ENCODE data around the gene PML.
"Not testable (repeated sequence)": the region's sequence is repeated elsewhere in the genome, so short reads cannot be mapped to it uniquely, and the experiment has no call there.

The PML gene

GRCh38 chr15:74060251-74060650 lies 65.7 kb downstream of the PML start:
- DNase-seq (ENCODE audit: low read depth), result no peak

DNA sequence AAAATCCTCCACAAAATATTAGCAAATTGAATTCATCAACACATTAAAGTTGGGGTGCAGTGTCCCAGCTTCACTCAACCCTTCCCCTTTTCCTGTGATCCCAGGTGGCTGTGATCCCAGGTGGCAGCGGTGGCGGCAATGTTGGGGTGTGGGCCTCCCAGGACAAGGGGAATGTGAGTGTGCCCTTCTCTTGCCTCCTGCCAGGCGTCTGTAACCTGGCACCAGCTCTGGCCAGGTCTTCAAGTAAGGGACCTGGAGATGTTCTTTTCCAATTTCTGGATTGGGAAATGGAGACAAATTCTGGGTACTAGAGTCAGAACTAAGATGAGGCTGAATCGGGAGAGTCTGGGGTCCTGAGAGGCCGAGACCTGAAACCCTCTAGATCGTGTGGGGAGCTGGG lies 67.7 kb downstream of the PML start:
- no peak for DNase-seq (ENCODE audit: low read depth)

DNA sequence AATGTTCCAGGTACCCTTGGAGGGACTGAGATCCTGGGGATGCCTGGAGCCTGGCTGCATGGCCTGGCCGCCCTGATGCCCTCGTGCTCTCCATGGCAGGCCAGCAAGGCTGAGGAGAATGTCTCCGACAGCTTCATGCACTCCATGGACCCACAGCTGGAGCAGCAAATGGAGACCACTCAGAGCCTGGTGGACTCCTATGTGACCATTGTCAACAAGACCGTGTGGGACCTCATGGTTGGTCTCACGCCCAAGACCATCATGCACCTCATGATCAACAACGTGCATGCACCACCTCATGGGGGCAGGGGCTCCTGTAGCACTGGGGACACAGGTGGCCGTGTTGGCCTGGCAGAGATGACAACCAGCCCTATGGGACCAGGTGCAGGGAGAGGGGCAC lies 68.2 kb downstream of the PML start:
- DNase-seq (ENCODE audit: low read depth), result no peak

GRCh38 chr15:74063425-74064146 lies 69.1 kb downstream of the PML start:
- not testable (repeated sequence) for DNase-seq (ENCODE audit: low read depth)

GRCh38 chr15:74064183-74064582 lies 69.7 kb downstream of the PML start:
- DNase-seq (ENCODE audit: low read depth), result not testable (repeated sequence)

DNA sequence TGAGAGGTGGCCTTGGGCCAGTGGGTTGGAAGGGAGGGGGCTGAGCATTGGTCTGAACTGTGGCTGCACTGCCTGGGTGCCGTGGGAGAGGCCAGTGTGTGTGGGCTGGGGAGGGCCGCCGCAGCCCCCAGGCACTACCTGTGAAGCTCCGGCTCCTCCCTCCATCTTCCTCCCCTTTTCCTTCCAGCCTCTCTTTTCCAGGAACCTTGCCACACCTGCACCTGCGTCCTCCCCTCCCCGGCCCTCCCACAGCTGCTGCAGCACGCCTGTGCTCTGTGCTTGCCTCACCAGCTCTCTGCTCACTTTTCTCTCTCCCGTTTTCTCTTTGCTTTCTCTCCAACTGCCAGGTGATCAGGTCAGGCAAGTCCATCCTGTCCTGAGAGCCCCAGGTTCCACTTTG lies 70.3 kb downstream of the PML start:
- not testable (repeated sequence) for DNase-seq (ENCODE audit: low read depth)

GRCh38 chr15:74065684-74066411 lies 71.3 kb downstream of the PML start:
- not testable (repeated sequence) for DNase-seq (ENCODE audit: low read depth)

DNA sequence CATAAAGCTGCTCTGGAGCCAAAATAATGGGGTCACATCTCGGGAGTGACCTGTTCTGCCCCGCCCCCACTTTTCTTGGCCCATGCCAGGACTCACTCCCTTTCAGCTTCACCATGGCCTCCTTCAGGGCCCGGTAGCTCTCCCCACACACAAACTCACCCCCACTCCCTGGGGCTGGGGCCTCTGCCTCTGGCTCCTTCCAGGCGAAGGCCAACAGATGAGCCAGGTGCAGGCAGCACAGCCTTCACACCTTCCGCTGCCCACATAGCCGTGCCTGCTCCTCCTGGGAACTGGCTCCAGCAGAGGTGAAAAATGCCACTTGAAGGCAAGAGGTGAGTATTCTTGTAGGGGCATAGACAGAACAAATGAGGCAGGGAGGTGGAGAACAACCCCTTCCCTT lies 77.1 kb downstream of the PML start:
- DNase-seq (ENCODE audit: low read depth), result not testable (repeated sequence)

DNA sequence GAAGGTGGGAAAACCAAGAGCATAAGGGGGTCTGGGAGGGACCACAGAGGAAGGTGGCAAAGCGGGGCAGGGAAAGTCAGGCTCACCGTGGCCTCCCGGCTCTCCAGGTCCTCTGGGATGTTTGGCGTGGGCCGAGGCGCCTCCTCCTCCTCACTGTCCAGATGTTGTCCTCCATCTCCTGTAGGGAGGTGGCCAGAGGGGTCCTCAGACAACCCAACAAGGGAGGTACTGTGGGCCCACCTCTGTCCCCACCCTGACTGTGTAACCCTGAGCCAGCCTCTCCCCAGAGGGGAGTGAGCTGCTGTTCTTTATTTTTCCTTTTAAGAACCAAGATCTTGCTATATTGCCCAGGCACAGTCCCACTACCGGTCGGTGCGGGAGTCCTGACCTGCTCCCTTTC lies 77.6 kb downstream of the PML start:
- not testable (repeated sequence) for DNase-seq (ENCODE audit: low read depth)

- not testable (repeated sequence) for DNase-seq (ENCODE audit: low read depth)
Observed at GRCh38 chr15:74072614-74073337, 78.3 kb downstream of the PML start.

- DNase-seq (ENCODE audit: low read depth), result not testable (repeated sequence)
Observed at GRCh38 chr15:74075781-74076180, 81.3 kb downstream of the PML start.

GRCh38 chr15:74082450-74082849 lies 87.9 kb downstream of the PML start, which contains the start of gene GOLGA6A:
Gene GOLGA6A, minus strand, starts transcription at chr15:74082550. Its CDS starts 41 bp downstream, at chr15:74082509.
- not testable (repeated sequence) for DNase-seq (ENCODE audit: low read depth)

GRCh38 chr15:74094567-74094966 lies 100.1 kb downstream of the PML start:
- DNase-seq (ENCODE audit: low read depth), result not testable (repeated sequence)

DNA sequence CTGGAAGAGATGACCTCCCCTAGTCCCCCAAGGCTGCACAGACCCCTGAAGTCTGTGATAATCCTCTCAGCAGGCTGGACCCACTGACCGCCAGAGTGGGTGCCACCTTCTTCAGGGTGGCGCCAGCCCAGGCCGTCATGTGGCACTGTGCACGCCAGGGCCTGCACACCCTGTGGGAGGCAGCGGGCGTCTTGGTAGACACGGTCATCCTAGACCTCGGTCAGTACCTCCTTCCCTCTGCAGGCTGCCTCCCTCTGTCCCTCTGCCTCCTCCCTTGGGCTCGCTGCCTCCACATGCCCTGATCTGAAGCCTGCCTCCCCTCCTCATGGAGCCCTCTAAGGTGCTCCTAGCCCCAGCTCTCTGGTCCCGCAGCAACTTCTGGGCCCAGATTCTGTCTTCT lies 101.1 kb downstream of the PML start:
- DNase-seq (ENCODE audit: low read depth), result not testable (repeated sequence)

GRCh38 chr15:74096753-74097474 lies 102.4 kb downstream of the PML start:
- not testable (repeated sequence) for DNase-seq (ENCODE audit: low read depth)
